H1 (cell line): Measurements from ENCODE around the gene UBN1. TPM values are rescaled to one million over a fixed set of nuclear protein-coding genes. Genes with fewer than 3 reads are reported as not detected.

ENCODE experiments used
- ASH2L ChIP-seq: fragments of 200-600, 300-600 bp; sonication (generic); IDR thresholded peaks from one replicate; pipeline ENCODE4 v1.7.1; 2017; ENCODE audit warnings: low read length
- CHD7 ChIP-seq: fragments of 300-600 bp; sonication (generic); IDR thresholded peaks from 2 replicates; pipeline ENCODE4 v1.7.1; 2012; ENCODE audit warnings: low read length, moderate library complexity, mild to moderate bottlenecking, inconsistent platforms; ENCODE audit not compliant: insufficient replicate concordance
- KDM4A ChIP-seq: IDR thresholded peaks from one replicate; pipeline ENCODE4 v1.7.1; 2012; ENCODE audit warnings: low read depth, mild to moderate bottlenecking, moderate library complexity, low read length, inconsistent platforms; ENCODE audit not compliant: severe bottlenecking
- POLR2AphosphoS5 ChIP-seq: IDR thresholded peaks from 2 replicates; pipeline ENCODE4 v1.6.1; 2011; ENCODE audit warnings: low read depth, low read length
- polyA plus RNA-seq, 7 experiments: library from polyadenylated mRNA; depleted of rRNA in 3 of 7; stranded (reverse) in 5 of 7; unstranded in 2 of 7; fragments of >200 nt in 5 of 7; fragments of 200-250 nt in 2 of 7; gene quantifications; 1 replicate in 5 of 7; 2 replicates in 1 of 7; 4 replicates in 1 of 7; pipeline versions ENCODE4 v1.2.1 to v1.2.3, GENCODE V29; 2011 to 2013; ENCODE audit warnings: missing spikeins in 2 of 7, mixed read lengths in 2 of 7
- total RNA-seq: library from RNA; stranded (reverse); fragmentation: NEBNext Ultra II Directional; extraction: Animal tissue kit (Norgen Biotek cat#: 25700); gene quantifications from 2 replicates; pipeline ENCODE4 v1.2.1, GENCODE V29; 2021

Gene UBN1
- total and polyA plus RNA-seq, 2 of the 8 experiments (the other 6 are each of a cell fraction or from before 2014, with no cell fraction given): 16.2 to 37.0 TPM

DNA sequence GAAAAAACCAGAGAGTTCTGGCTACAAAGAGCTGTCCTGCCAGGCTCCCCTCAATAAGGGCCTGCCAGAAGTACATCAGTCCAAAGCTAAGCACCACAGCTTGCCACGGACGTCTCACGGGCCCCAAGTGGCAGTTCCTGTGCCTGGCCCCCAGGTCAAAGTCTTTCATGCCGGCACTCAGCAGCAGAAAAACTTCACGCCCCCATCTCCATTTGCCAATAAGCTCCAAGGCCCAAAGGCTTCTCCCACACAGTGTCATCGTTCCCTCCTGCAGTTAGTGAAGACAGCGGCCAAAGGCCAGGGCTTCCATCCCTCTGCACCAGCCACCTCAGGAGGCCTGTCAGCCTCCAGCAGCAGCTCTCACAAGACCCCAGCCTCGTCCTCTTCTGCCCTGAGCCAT, 27.4 kb downstream of the UBN1 start (continued):
- no peak for TF ChIP-seq CHD7
- no peak for TF ChIP-seq POLR2AphosphoS5
- TF ChIP-seq ASH2L: no peak
- TF ChIP-seq KDM4A: no peak
